ENCODE data around the gene RPP40. TPM values are rescaled to one million over a fixed set of nuclear protein-coding genes. Genes with fewer than 3 reads are reported as not detected.

RPP40 gene
- total and polyA plus RNA-seq, 2 of the 8 experiments (the other 6 are each of a cell fraction or from before 2014, with no cell fraction given) = 7.0 to 15.7 TPM

DNA sequence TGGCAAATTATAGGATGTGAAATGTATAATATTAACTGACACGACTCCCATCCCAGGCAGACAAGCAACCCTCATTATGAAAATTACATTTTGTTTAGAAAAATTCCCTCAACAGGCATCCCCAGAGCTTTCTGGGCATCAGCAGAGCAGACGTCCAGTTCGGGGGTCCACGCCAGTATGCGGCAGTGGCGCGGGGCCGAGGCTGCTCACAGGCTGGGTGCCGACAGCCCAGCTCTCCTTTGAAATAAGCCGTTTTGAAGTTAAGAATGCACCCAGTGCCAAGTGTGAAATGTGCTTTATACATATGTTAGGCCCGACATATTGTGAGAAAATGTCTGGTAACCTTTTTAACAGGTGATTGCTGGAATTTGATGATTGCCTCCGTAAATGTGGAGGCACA, 50.4 kb downstream of the RPP40 start (continued):
- TF ChIP-seq, protein P1, sequence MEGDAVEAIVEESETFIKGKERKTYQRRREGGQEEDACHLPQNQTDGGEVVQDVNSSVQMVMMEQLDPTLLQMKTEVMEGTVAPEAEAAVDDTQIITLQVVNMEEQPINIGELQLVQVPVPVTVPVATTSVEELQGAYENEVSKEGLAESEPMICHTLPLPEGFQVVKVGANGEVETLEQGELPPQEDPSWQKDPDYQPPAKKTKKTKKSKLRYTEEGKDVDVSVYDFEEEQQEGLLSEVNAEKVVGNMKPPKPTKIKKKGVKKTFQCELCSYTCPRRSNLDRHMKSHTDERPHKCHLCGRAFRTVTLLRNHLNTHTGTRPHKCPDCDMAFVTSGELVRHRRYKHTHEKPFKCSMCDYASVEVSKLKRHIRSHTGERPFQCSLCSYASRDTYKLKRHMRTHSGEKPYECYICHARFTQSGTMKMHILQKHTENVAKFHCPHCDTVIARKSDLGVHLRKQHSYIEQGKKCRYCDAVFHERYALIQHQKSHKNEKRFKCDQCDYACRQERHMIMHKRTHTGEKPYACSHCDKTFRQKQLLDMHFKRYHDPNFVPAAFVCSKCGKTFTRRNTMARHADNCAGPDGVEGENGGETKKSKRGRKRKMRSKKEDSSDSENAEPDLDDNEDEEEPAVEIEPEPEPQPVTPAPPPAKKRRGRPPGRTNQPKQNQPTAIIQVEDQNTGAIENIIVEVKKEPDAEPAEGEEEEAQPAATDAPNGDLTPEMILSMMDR (IDR thresholded peaks at IDR 0.05; ENCODE audit: control extremely low read depth in 1 of 3, insufficient read depth in 1 of 3, low read depth in 1 of 3, low read length in 3 of 3) = no peak
- TF ChIP-seq KDM1A (IDR thresholded peaks at IDR 0.05; ENCODE audit: borderline replicate concordance, low read length) = no peak
- TF ChIP-seq GABPA (IDR thresholded peaks at IDR 0.05; ENCODE audit: borderline replicate concordance, insufficient read depth, low read length) = no peak
- TF ChIP-seq, protein P2, sequence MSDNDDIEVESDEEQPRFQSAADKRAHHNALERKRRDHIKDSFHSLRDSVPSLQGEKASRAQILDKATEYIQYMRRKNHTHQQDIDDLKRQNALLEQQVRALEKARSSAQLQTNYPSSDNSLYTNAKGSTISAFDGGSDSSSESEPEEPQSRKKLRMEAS (IDR thresholded peaks at IDR 0.05) = no peak
- no peak for TF ChIP-seq JUN (IDR thresholded peaks at IDR 0.05; ENCODE audit: low read depth, low read length)
- no peak for TF ChIP-seq RXRA (IDR thresholded peaks at IDR 0.05; ENCODE audit: insufficient read depth, low read depth, low read length)
- TF ChIP-seq TCF12 (IDR thresholded peaks at IDR 0.05; ENCODE audit: low read depth, low read length) = no peak
- TF ChIP-seq CBX8 (IDR thresholded peaks at IDR 0.05; ENCODE audit: borderline replicate concordance, low read depth, low read length) = no peak
